OCI-LY3 (cell line): ENCODE measurements around the gene AOAH.
A peak's percentile ranks its signal among the peaks of the same experiment; 100 is the strongest.

Experiments used
- H2AFZ ChIP-seq: fragments of 200-600, 300-600 bp; shearing (Covaris generic); 2 replicates; pipeline ENCODE4 v1.6.0; 2014; ENCODE audit warnings: antibody characterized with exemption, low read depth, low read length
- H3K27ac ChIP-seq: fragments of 200-600, 300-600 bp; sonication (generic); 2 replicates; pipeline ENCODE4 v1.5.1; 2014; ENCODE audit warnings: mild to moderate bottlenecking, low read length, moderate library complexity, mixed read lengths
- H3K27me3 ChIP-seq: fragments of 200-600, 300-600 bp; sonication (generic); 2 replicates; pipeline ENCODE4 v1.6.1; 2014; ENCODE audit warnings: low read depth, low read length, mixed read lengths
- H3K36me3 ChIP-seq: fragments of 200-600, 300-600 bp; sonication (generic); replicated peaks from 2 replicates; pipeline ENCODE3; 2014; ENCODE audit warnings: low read depth, low read length, mixed read lengths
- H3K4me1 ChIP-seq: fragments of 300-600, 200-600 bp; sonication (generic); 2 replicates; pipeline ENCODE4 v1.6.1; 2014; ENCODE audit warnings: low read length, mixed read lengths
- H3K4me2 ChIP-seq: fragments of 200-600, 300-600 bp; sonication (generic); 2 replicates; pipeline ENCODE4 v1.6.1; 2014; ENCODE audit warnings: low read length, mixed read lengths
- H3K4me3 ChIP-seq: fragments of 300-600, 200-600 bp; sonication (generic); 2 replicates; pipeline ENCODE4 v1.5.1; 2014; ENCODE audit warnings: antibody characterized with exemption, mild to moderate bottlenecking, low read length, moderate library complexity
- H3K79me2 ChIP-seq: fragments of 300-600, 200-600 bp; shearing (Covaris generic); 2 replicates; pipeline ENCODE4 v1.6.1; 2014; ENCODE audit warnings: mild to moderate bottlenecking, low read length, mixed read lengths
- H3K9ac ChIP-seq: fragments of 300-600, 200-600 bp; shearing (Covaris generic); 2 replicates; pipeline ENCODE4 v1.6.0; 2014; ENCODE audit warnings: mild to moderate bottlenecking, low read length, moderate library complexity
- H3K9me3 ChIP-seq: fragments of 200-600, 300-600 bp; shearing (Covaris generic); 2 replicates; pipeline ENCODE4 v1.6.1; 2014; ENCODE audit warnings: low read length, mixed read lengths; ENCODE audit not compliant: insufficient read depth
- H4K20me1 ChIP-seq: fragments of 200-600, 300-600 bp; sonication (generic); 2 replicates; pipeline ENCODE4 v1.6.1; 2016; ENCODE audit warnings: low read length, mixed read lengths; ENCODE audit not compliant: insufficient read depth
- EZH2phosphoT487 ChIP-seq: fragments of 200-600 bp; shearing (Covaris generic); IDR thresholded peaks from 2 replicates; pipeline ENCODE4 v1.6.1; 2018; ENCODE audit warnings: antibody characterized with exemption, mixed run types, low read depth
- TF ChIP-seq, protein P1 (sequence below): fragments of 200-600, 300-600 bp; sonication (generic); IDR thresholded peaks from 2 replicates; pipeline ENCODE4 v1.5.1; 2014; ENCODE audit warnings: antibody characterized with exemption, low read length, low read depth

Gene AOAH

DNA sequence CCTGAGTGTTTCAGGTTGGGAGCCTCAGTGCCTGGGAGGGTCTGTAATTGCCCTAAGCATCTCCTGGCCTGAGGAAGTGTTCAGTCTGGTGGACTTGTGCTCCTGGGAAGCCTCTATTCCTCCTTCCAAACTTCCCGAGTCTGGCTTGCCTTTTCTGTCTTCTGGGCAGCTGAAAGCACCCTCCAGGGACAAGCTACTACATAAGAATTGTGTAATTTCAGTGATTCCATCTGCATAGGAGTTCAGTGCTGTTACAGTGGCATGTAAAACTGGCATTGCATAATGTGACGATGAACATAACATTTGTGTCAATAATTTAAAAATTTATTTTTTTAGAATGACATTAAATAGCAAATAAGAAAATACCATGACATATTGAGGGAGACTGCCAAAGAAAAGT lies 109.3 kb downstream of the AOAH start:
- H3K9me3 ChIP-seq, result no peaks in the 10 kb centered on the region
- H3K27ac ChIP-seq, result no peak overlapping the region
- TF ChIP-seq, protein P1, sequence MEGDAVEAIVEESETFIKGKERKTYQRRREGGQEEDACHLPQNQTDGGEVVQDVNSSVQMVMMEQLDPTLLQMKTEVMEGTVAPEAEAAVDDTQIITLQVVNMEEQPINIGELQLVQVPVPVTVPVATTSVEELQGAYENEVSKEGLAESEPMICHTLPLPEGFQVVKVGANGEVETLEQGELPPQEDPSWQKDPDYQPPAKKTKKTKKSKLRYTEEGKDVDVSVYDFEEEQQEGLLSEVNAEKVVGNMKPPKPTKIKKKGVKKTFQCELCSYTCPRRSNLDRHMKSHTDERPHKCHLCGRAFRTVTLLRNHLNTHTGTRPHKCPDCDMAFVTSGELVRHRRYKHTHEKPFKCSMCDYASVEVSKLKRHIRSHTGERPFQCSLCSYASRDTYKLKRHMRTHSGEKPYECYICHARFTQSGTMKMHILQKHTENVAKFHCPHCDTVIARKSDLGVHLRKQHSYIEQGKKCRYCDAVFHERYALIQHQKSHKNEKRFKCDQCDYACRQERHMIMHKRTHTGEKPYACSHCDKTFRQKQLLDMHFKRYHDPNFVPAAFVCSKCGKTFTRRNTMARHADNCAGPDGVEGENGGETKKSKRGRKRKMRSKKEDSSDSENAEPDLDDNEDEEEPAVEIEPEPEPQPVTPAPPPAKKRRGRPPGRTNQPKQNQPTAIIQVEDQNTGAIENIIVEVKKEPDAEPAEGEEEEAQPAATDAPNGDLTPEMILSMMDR, result no peak
- no peak for TF ChIP-seq EZH2phosphoT487
- no peak overlapping the region for H3K4me3 ChIP-seq
- no peak overlapping the region for H3K4me2 ChIP-seq
- no peaks in the 10 kb centered on the region for H3K36me3 ChIP-seq
- H4K20me1 ChIP-seq, result no peaks in the 10 kb centered on the region
- no peaks in the 10 kb centered on the region; the same call in 1 of the 2 replicates for H3K27me3 ChIP-seq
- H2AFZ ChIP-seq, result no peak overlapping the region
- H3K9ac ChIP-seq, result no peak overlapping the region
- peaks cover 20% of the 10 kb centered on the region for H3K4me1 ChIP-seq
- no peaks in the 10 kb centered on the region for H3K79me2 ChIP-seq

DNA sequence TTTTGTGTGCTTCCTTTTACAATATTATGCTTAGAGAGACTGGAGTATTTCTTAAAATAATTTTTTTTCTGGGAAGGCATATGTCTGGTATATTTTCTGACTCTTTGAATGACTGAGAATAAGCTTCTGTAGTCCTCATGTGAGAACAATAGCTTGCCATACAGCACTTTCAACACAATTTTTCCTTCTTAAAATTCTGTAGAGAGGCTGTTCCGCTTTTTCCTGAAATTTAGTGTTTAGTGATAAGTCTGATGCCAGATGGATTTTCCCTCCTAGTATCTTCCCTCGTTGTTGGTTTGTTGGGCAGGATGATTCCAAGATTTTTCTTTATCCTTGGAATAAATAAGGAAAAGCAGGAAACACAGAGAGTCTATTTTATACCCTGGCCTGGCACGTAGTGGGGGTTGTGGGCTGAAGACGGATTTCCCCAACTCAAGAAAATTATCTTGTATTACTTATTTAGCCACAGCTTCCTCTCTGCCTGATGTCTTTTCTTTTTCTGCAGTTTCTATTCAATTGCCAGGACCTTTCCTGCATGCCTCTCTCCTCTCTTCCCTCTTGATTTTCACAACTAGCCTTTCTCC lies 111.2 kb downstream of the AOAH start:
- Histone ChIP-seq H3K79me2 (no peaks in the 10 kb centered on the region), H3K4me1 (peaks cover 20% of the 10 kb centered on the region), H3K27ac (no peak overlapping the region), H3K4me3 (0 out of 2 replicates have a peak overlapping the region, but pooled peaks have one; percentile 4), H2AFZ (no peak overlapping the region), H3K4me2 (peak overlapping the region; percentile 47), H3K27me3 (peaks cover 10% of the 10 kb centered on the region), H3K36me3 (no peaks in the 10 kb centered on the region), H4K20me1 (no peaks in the 10 kb centered on the region), H3K9ac (no peak overlapping the region), H3K9me3 (no peaks in the 10 kb centered on the region)
- TF ChIP-seq, protein P1, result no peak

DNA sequence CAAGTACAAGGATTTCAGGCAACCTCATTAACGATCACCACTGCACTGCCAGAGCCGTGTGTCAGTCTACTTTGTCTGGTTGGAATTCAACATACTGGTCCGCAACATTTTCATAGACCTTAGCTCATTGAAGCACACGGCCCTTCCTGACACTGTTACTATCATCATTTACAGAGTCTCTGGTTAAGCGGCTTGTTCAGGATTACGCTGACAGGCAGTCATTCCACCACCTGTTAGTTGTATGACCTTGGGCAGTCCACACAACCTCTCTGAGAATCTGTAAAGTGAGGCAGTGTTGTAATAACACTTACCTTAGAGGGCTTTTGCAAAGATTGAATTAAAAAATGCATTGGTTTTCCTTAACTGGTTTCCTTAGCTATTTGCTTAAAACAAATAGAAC lies 112.6 kb downstream of the AOAH start:
- Histone ChIP-seq H3K9me3 (no peaks in the 10 kb centered on the region), H3K27me3 (peaks cover 23% of the 10 kb centered on the region), H3K4me3 (no peak overlapping the region), H3K36me3 (no peaks in the 10 kb centered on the region), H3K4me1 (peaks cover 20% of the 10 kb centered on the region), H2AFZ (no peak overlapping the region), H3K27ac (no peak overlapping the region), H3K4me2 (no peak overlapping the region), H4K20me1 (no peaks in the 10 kb centered on the region), H3K9ac (no peak overlapping the region), H3K79me2 (no peaks in the 10 kb centered on the region)
- TF ChIP-seq, protein P1, result no peak
- TF ChIP-seq EZH2phosphoT487, result no peak

DNA sequence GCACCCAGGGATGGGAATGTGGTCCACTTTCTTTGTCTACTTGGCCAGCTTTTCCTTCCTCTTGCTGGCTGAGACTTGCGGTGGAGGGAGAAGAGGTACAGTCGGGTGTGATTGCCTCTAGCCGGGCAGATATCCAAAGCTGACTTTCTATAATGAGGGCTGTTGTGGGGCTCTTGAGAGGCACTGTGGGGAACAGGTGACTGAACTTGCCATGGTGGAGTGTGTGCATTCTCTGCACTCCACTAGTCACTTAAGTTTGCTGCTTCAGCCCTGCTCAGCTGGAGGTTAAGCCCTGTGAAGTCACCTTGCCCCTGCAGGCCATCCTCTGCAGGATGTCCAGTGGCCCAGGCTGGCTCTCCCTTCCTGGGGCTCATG lies 116.6 kb downstream of the AOAH start:
- Histone ChIP-seq H3K4me1 (peaks cover 6% of the 10 kb centered on the region), H3K27me3 (peaks cover 34% of the 10 kb centered on the region), H3K9me3 (no peaks in the 10 kb centered on the region), H3K27ac (no peak overlapping the region), H3K36me3 (no peaks in the 10 kb centered on the region), H3K9ac (no peak overlapping the region), H2AFZ (no peak overlapping the region), H3K4me3 (no peak overlapping the region), H4K20me1 (no peaks in the 10 kb centered on the region), H3K79me2 (no peaks in the 10 kb centered on the region), H3K4me2 (no peak overlapping the region)
- no peak for TF ChIP-seq EZH2phosphoT487
- TF ChIP-seq, protein P1, result no peak
